ENCODE results near the gene AGRP.

The AGRP gene

DNA sequence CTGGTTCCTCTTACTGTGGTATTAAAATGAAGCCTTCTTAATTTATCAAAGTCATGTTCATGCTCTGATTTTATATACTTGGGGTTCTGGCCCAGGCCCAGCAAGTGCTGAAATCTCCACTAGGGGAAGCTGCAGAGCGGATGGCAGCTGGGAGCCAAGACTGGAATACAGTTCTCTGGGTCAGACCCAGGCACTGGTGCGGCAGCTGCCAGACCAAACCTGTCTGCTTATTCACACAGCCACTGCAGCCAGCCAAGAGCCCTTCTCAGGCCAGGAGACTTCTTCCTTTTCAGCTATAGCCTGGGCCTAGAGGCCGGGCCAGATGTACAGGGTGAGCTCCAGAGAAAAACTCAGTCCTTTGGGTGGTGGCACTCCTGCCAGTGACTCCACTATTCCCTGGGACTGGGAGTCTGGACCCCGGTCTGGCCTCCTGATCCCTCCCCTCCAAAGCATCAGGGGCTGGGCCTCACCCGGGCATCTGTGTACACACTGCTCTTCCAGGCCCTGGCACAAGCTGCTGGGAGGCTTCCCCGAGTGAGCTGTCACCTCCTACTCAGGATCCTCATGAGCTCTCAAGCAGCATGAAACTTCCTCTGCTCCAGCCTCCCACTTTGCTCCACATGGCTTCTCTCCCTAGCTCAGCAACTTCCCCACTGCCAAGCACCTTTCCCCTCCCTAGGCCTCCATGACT lies 26.8 kb downstream of the AGRP start:
- Histone ChIP-seq H3K9ac (ENCODE audit: low read depth, low read length, poor library complexity, severe bottlenecking) (no peak overlapping the region), H3K9me3 (ENCODE audit: insufficient read depth, low read depth, low read length) (no peaks in the 10 kb centered on the region), H3K36me3 (ENCODE audit: insufficient read depth, low read length) (peaks cover 7% of the 10 kb centered on the region; the same call in 1 of the 2 replicates), H2AFZ (ENCODE audit: low read length) (no peak overlapping the region), H3F3A (ENCODE audit: low read depth) (no peaks in the 10 kb centered on the region), H3K4me1 (ENCODE audit: insufficient read depth, low read length, poor library complexity, severe bottlenecking) (no peaks in the 10 kb centered on the region), H4K20me1 (ENCODE audit: insufficient read depth, low read length, poor library complexity, severe bottlenecking) (no peaks in the 10 kb centered on the region), H3K27me3 (ENCODE audit: insufficient read depth, low read length, poor library complexity, severe bottlenecking) (no peaks in the 10 kb centered on the region), H3K79me2 (ENCODE audit: insufficient read depth, low read length) (no peaks in the 10 kb centered on the region), H3K4me2 (ENCODE audit: low read depth, low read length, poor library complexity, severe bottlenecking) (no peak overlapping the region), H3K9me2 (replicated peaks; ENCODE audit: low read depth, low read length) (no peaks in the 10 kb centered on the region), H3K4me3 (ENCODE audit: low read length, poor library complexity, severe bottlenecking) (no peak overlapping the region)
- peak; percentile 40 for TF ChIP-seq CTCF (conservative IDR thresholded peaks at IDR 0.05; ENCODE audit: low read length)
- no peak for TF ChIP-seq EZH2phosphoT487 (IDR thresholded peaks at IDR 0.05; ENCODE audit: borderline replicate concordance)

GRCh38 chr16:67454852-67455251 lies 28.5 kb downstream of the AGRP start:
- no peak overlapping the region for H3K4me3 ChIP-seq (ENCODE audit: low read length, poor library complexity, severe bottlenecking)
- no peak for TF ChIP-seq EZH2phosphoT487 (IDR thresholded peaks at IDR 0.05; ENCODE audit: borderline replicate concordance)
- no peak for TF ChIP-seq CTCF (conservative IDR thresholded peaks at IDR 0.05; ENCODE audit: low read length)
- no peaks in the 10 kb centered on the region for H4K20me1 ChIP-seq (ENCODE audit: insufficient read depth, low read length, poor library complexity, severe bottlenecking)
- H2AFZ ChIP-seq (ENCODE audit: low read length): no peak overlapping the region
- H3K79me2 ChIP-seq (ENCODE audit: insufficient read depth, low read length): no peaks in the 10 kb centered on the region
- H3K9me3 ChIP-seq (ENCODE audit: insufficient read depth, low read depth, low read length): no peaks in the 10 kb centered on the region
- no peaks in the 10 kb centered on the region for H3K27me3 ChIP-seq (ENCODE audit: insufficient read depth, low read length, poor library complexity, severe bottlenecking)
- H3K9ac ChIP-seq (ENCODE audit: low read depth, low read length, poor library complexity, severe bottlenecking): no peak overlapping the region
- peaks cover 7% of the 10 kb centered on the region; the same call in 1 of the 2 replicates for H3K36me3 ChIP-seq (ENCODE audit: insufficient read depth, low read length)
- H3F3A ChIP-seq (ENCODE audit: low read depth): no peaks in the 10 kb centered on the region
- no peak overlapping the region for H3K4me2 ChIP-seq (ENCODE audit: low read depth, low read length, poor library complexity, severe bottlenecking)
- H3K4me1 ChIP-seq (ENCODE audit: insufficient read depth, low read length, poor library complexity, severe bottlenecking): no peaks in the 10 kb centered on the region
- no peaks in the 10 kb centered on the region for H3K9me2 ChIP-seq (replicated peaks; ENCODE audit: low read depth, low read length)

- TF ChIP-seq CTCF (conservative IDR thresholded peaks at IDR 0.05; ENCODE audit: low read length) (no peak), EZH2phosphoT487 (IDR thresholded peaks at IDR 0.05; ENCODE audit: borderline replicate concordance) (no peak)
- Histone ChIP-seq H3F3A (ENCODE audit: low read depth) (no peaks in the 10 kb centered on the region), H3K36me3 (ENCODE audit: insufficient read depth, low read length) (peaks cover 7% of the 10 kb centered on the region; the same call in 1 of the 2 replicates), H4K20me1 (ENCODE audit: insufficient read depth, low read length, poor library complexity, severe bottlenecking) (no peaks in the 10 kb centered on the region), H3K79me2 (ENCODE audit: insufficient read depth, low read length) (no peaks in the 10 kb centered on the region), H3K9me2 (replicated peaks; ENCODE audit: low read depth, low read length) (no peaks in the 10 kb centered on the region), H3K9ac (ENCODE audit: low read depth, low read length, poor library complexity, severe bottlenecking) (no peak overlapping the region), H3K27me3 (ENCODE audit: insufficient read depth, low read length, poor library complexity, severe bottlenecking) (no peaks in the 10 kb centered on the region), H3K4me3 (ENCODE audit: low read length, poor library complexity, severe bottlenecking) (no peak overlapping the region), H3K4me1 (ENCODE audit: insufficient read depth, low read length, poor library complexity, severe bottlenecking) (no peaks in the 10 kb centered on the region), H2AFZ (ENCODE audit: low read length) (no peak overlapping the region), H3K9me3 (ENCODE audit: insufficient read depth, low read depth, low read length) (no peaks in the 10 kb centered on the region), H3K4me2 (ENCODE audit: low read depth, low read length, poor library complexity, severe bottlenecking) (no peak overlapping the region)
These were observed 29.2 kb downstream of the AGRP start for GRCh38 chr16:67454104-67454503.
